GM19452 (cell line): ENCODE data around the gene MAPT.
"Not testable (repeated sequence)": the region's sequence is repeated elsewhere in the genome, so short reads cannot be mapped to it uniquely, and the experiment has no call there.

ENCODE experiments used
- ATAC-seq: cut with Tn5 transposase; IDR thresholded peaks from one replicate; pipeline ENCODE4 v1.9.1; 2021; ENCODE audit not compliant: unreplicated experiment

The MAPT gene

GRCh38 chr17:45949755-45950320 is 55.5 kb downstream of the MAPT start:
- ATAC-seq, result no peak

GRCh38 chr17:45950888-45951287 is 56.5 kb downstream of the MAPT start:
- no peak for ATAC-seq

- no peak for ATAC-seq
These were observed 57.0 kb downstream of the MAPT start for GRCh38 chr17:45951403-45951802.

- no peak for ATAC-seq
These were observed 57.6 kb downstream of the MAPT start for GRCh38 chr17:45951941-45952340.

GRCh38 chr17:45952814-45953320 is 58.5 kb downstream of the MAPT start:
- no peak for ATAC-seq

GRCh38 chr17:45953561-45953960 is 59.2 kb downstream of the MAPT start:
- ATAC-seq, result no peak

- no peak for ATAC-seq
These were observed 60.6 kb downstream of the MAPT start for GRCh38 chr17:45954914-45955313.

GRCh38 chr17:45955326-45955725 is 61.0 kb downstream of the MAPT start:
- ATAC-seq, result no peak

- ATAC-seq, result no peak
These were observed 61.7 kb downstream of the MAPT start for GRCh38 chr17:45956090-45956489.

GRCh38 chr17:45956746-45957145 is 62.4 kb downstream of the MAPT start:
- not testable (repeated sequence) for ATAC-seq

GRCh38 chr17:45958307-45958706 is 64.0 kb downstream of the MAPT start:
- ATAC-seq, result no peak

GRCh38 chr17:45958994-45959665 is 64.8 kb downstream of the MAPT start:
- no peak for ATAC-seq

- no peak for ATAC-seq
These were observed 66.0 kb downstream of the MAPT start for GRCh38 chr17:45960311-45960710.

GRCh38 chr17:45961206-45961605 is 66.9 kb downstream of the MAPT start:
- ATAC-seq, result no peak

GRCh38 chr17:45962221-45962972 is 68.0 kb downstream of the MAPT start:
- ATAC-seq, result no peak

- no peak for ATAC-seq
These were observed 68.9 kb downstream of the MAPT start for GRCh38 chr17:45963283-45963682.

GRCh38 chr17:45963889-45964288 is 69.5 kb downstream of the MAPT start:
- ATAC-seq, result no peak

- no peak for ATAC-seq
These were observed 70.3 kb downstream of the MAPT start for GRCh38 chr17:45964634-45965033.

- no peak for ATAC-seq
These were observed 71.5 kb downstream of the MAPT start for GRCh38 chr17:45965812-45966211.

- ATAC-seq, result no peak
These were observed 72.4 kb downstream of the MAPT start for GRCh38 chr17:45966606-45967280.

- no peak for ATAC-seq
These were observed 73.0 kb downstream of the MAPT start for GRCh38 chr17:45967378-45967777.
